Activated CD4-positive, alpha-beta T cell treated with anti-CD3 and anti-CD28 coated beads for 24 hours (primary cell): ENCODE results near the gene ATP6V1B1.
"Not testable (repeated sequence)": the region's sequence is repeated elsewhere in the genome, so short reads cannot be mapped to it uniquely, and the experiment has no call there.

Source experiments
- DNase-seq, 2 donors: peaks; one replicate each; pipeline ENCODE4 v3.0.0-alpha.2; 2020; ENCODE audit warnings: low read depth in 2 of 2

The ATP6V1B1 gene

DNA sequence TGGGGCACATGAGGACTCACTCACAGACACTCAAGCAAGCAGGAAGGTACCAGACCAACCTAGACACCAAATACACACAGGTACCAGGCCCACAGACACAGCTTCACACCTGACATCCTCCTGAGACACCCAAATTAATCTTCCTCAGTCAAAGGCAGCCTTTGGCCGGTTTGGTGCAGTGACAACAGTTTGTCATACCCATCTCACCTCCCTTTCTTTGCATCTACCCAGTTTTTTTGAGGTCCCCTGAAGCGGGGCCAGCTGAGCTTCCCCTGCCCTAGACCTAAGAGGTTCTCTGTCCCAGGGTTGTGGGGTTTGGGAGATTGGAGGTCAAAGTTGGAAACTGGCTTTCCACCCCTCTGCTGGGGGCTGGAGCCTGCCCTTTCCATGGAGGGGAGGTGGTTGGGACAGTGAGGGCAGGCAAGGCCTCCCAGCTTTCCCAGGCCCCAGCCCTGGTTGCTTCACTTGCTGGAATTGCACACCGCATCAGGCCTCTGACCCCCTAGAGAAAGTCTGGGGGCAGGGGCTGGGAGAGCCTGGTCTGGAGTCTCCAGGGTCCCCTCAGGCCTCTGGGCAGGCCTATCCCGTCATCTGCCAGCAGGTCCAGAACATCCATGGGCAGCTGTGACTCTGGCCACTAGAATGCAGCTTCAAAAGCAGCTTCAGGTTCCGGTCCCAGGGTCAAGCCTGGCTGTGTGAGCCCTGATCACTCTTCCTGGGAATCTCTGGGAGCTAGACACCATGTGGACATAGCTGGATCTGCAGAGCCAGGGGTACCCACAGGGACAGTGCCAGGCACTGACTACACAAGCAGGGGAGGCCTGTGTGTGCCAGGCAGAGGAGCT, 71.5 kb downstream of the ATP6V1B1 start:
- no peak for DNase-seq

DNA sequence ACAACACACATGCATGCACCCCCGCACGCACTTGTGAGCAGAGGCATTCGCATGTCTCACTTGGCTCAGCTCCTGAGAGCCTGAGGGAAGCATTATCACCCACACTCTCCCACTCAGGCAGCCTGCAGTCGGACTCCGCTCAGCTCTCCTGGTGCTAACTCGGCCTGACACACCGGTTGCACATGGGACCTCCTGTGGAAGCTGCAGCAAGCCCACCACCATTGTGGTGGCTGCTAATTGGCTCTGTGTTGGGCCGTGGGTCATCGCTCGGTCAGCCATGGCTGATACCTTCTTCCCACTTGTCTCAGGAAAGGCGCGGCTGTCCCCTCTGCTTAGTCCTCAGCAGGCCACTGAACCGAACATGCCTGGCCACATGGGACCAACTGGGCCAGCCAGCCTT, 72.6 kb downstream of the ATP6V1B1 start:
- DNase-seq: no peak

DNA sequence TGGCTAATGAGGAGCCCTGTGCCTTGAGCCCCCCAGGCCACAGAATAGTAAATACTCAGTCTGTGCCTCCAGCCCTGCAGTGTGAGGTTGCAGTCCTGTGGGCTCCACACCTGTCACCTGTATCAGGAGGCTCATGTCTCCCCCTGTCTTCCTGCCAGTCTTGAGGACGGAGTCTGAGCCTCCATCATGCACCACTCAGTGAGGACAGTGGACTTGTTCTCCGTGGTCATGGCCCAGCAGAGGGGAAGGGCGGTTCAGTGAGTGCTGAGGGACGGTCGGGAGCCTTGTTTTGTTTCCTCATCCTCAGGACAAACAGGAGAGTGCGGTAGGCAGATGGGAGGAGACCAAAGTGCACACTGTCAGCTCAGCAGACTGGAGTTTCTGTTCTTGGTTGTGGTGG, 76.1 kb downstream of the ATP6V1B1 start:
- not testable (repeated sequence) for DNase-seq
